Left lung (tissue), 10 donors: ENCODE measurements around the gene SOHLH2. TPM values are rescaled to one million over a fixed set of nuclear protein-coding genes. Genes with fewer than 3 reads are reported as not detected.

Experiments used
- ATAC-seq: fragments of 200-7000 bp; cut with Tn5 transposase; one replicate; pipeline ENCODE4 v1.9.1; 2020; ENCODE audit warnings: moderate library complexity
- DNase-seq, 4 donors: peaks; one replicate each; pipeline ENCODE4 v3.0.0-alpha.2; 2013 to 2020
- H3K27ac ChIP-seq, 2 donors: fragments of 200-600 bp; sonication (generic) in 1 of 2; one replicate each; pipeline versions ENCODE4 v1.5.0 to v1.8.0; 2020 to 2021
- H3K27me3 ChIP-seq, 2 donors: fragments of 200-600 bp; sonication (generic) in 1 of 2; one replicate each; pipeline versions ENCODE4 v1.5.0 to v1.8.0; 2020 to 2021
- H3K36me3 ChIP-seq, 2 donors: fragments of 200-600 bp; sonication (generic) in 1 of 2; one replicate each; pipeline versions ENCODE4 v1.5.0 to v1.8.0; 2020 to 2021
- H3K4me1 ChIP-seq, 2 donors: fragments of 200-600 bp; one replicate each; pipeline ENCODE4 v1.8.0; 2021
- H3K4me3 ChIP-seq, 2 donors: fragments of 200-600 bp; sonication (generic) in 1 of 2; one replicate each; pipeline versions ENCODE4 v1.5.0 to v1.8.0; 2020 to 2021; ENCODE audit warnings: mild to moderate bottlenecking in 1 of 2
- H3K9me3 ChIP-seq, 2 donors: fragments of 200-600 bp; sonication (generic) in 1 of 2; one replicate each; pipeline versions ENCODE4 v1.5.0 to v1.8.0; 2020 to 2021
- intact Hi-C, 2 donors: fragments of 100-400 bp; cut with DNase I; formaldehyde crosslinking; loops; one replicate each; pipeline versions ENCODE4 v1.11.2 to v1.14.2; 2022
- polyA plus RNA-seq, 6 donors: library from polyadenylated mRNA; unstranded; fragments of 120-200 nt; gene quantifications; one replicate each; pipeline ENCODE4 v1.2.1, GENCODE V29; 2013; ENCODE audit not compliant: insufficient read length in 6 of 6
- total RNA-seq, 2 donors: library from RNA; stranded (reverse); fragmentation: NEBNext Ultra II Directional; extraction: Animal tissue kit (Norgen Biotek cat#: 25700); gene quantifications; one replicate each; pipeline ENCODE4 v1.2.1, GENCODE V29; 2021
- TF ChIP-seq, protein P1 (sequence below), 2 donors: fragments of 200-600 bp; sonication (generic) in 1 of 2; IDR thresholded peaks; one replicate each; pipeline versions ENCODE4 v1.5.0 to v1.8.0; 2021; ENCODE audit warnings: antibody characterized with exemption in 2 of 2
- donor health status: DM: no; HTN: yes; CAD: no.
- donor health status: DM: no; HTN: no; CAD: no.

SOHLH2 gene
- total and polyA plus RNA-seq, 8 donors: 0.29 to 4.8 (median 2.0) TPM; not detected in 1

- no peaks in the 10 kb centered on the region for H3K4me1 ChIP-seq
- H3K9me3 ChIP-seq: peaks cover 0 to 12% of the 10 kb centered on the region in 2 donors
- TF ChIP-seq, protein P1, sequence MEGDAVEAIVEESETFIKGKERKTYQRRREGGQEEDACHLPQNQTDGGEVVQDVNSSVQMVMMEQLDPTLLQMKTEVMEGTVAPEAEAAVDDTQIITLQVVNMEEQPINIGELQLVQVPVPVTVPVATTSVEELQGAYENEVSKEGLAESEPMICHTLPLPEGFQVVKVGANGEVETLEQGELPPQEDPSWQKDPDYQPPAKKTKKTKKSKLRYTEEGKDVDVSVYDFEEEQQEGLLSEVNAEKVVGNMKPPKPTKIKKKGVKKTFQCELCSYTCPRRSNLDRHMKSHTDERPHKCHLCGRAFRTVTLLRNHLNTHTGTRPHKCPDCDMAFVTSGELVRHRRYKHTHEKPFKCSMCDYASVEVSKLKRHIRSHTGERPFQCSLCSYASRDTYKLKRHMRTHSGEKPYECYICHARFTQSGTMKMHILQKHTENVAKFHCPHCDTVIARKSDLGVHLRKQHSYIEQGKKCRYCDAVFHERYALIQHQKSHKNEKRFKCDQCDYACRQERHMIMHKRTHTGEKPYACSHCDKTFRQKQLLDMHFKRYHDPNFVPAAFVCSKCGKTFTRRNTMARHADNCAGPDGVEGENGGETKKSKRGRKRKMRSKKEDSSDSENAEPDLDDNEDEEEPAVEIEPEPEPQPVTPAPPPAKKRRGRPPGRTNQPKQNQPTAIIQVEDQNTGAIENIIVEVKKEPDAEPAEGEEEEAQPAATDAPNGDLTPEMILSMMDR (IDR thresholded peaks at IDR 0.05): no peak
- ATAC-seq (no peak), DNase-seq (no peak)
- intact Hi-C loops: no loop called here
- H3K27ac ChIP-seq: no peak overlapping the region
- no peaks in the 10 kb centered on the region for H3K36me3 ChIP-seq
- H3K4me3 ChIP-seq: no peak overlapping the region
- H3K27me3 ChIP-seq: no peaks in the 10 kb centered on the region
Observed at GRCh38 chr13:36142735-36143134, 71.6 kb downstream of the SOHLH2 start.

DNA sequence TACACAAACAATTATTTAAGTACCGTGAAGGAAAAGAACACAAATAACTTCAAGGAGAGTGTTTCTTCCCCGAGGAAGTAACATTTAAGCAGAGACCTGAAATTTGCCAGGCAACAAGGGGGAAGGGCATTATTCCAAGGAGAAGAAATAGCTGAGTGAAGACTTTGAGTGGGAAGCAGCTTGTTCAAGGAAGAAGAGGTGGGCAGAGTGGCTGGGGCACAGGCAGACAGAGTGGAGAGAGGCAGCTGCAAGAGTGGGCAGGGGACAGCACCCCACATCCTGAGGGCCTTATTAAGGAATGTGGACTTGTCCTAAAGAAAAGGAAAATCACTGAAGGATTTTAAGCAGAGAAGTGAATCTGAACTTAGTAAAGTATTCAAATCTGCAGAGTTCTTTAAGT lies 78.5 kb downstream of the SOHLH2 start:
- ATAC-seq (no peak), DNase-seq (no peak)
- no peak overlapping the region for H3K27ac ChIP-seq
- H3K9me3 ChIP-seq: no peaks in the 10 kb centered on the region
- H3K36me3 ChIP-seq: no peaks in the 10 kb centered on the region
- TF ChIP-seq, protein P1 (IDR thresholded peaks at IDR 0.05): no peak
- no peak overlapping the region for H3K4me3 ChIP-seq
- intact Hi-C loops: no loop called here
- H3K4me1 ChIP-seq: no peaks in the 10 kb centered on the region
- peaks cover 0 to 17% of the 10 kb centered on the region in 2 donors for H3K27me3 ChIP-seq

DNA sequence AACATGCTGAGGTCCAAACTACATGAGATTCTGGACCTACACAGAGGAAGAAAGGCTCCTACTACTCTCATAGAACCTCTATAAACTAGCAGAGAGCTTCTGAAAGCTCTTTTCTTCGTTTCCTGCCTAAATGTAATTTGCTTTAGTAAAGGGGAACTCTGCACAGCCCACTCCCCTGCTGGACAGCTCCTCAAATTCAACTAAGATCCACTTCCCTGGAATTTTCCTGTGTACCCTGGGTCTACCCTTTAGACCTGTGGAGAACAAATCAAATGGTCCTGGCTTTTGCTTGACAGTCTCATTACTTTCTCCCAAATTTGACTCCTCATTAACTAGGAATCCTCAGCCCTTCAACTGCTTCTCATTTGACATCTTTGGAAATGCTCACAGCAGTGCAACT lies 79.7 kb downstream of the SOHLH2 start:
- ATAC-seq (no peak), DNase-seq (no peak)
- H3K4me3 ChIP-seq: no peak overlapping the region
- TF ChIP-seq, protein P1 (IDR thresholded peaks at IDR 0.05): no peak
- peaks cover 0 to 4% of the 10 kb centered on the region in 2 donors for H3K4me1 ChIP-seq
- no peaks in the 10 kb centered on the region for H3K36me3 ChIP-seq
- no peak overlapping the region for H3K27ac ChIP-seq
- no peaks in the 10 kb centered on the region for H3K9me3 ChIP-seq
- H3K27me3 ChIP-seq: peaks cover 10 to 29% of the 10 kb centered on the region in 2 donors
- intact Hi-C loops: no loop called here

DNA sequence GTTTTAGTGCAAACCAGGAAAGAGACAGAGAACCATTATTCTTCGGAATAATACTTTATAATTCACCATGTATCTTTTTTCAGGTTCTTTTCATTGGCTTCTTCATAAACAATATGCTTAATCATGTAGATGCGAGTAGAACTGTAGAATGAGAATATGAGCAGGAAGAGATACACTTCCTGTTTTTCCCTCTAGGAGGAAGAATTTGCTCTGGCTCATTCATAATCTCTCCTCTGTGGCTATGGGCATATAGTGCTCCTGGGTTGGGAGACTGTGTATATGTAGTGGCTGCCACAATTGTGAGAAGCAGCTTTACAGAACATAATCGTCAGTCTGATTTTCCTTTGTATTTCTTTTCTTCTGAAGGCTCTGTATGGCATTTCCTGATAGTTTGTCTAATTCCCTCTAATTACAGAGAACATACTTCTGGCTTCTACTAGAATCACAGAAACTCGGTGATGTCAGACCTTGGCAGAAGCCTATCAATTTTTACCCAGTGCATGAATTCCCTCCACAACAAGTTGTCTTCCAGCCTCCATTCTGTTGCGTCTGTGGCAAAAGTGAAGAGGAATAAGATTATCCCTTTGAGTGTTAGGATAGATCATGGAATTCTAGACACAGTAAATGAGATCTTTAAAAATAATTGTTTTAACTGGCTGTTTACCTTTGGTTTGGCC lies 80.3 kb downstream of the SOHLH2 start:
- intact Hi-C loops: no loop called here
- no peak overlapping the region for H3K27ac ChIP-seq

DNA sequence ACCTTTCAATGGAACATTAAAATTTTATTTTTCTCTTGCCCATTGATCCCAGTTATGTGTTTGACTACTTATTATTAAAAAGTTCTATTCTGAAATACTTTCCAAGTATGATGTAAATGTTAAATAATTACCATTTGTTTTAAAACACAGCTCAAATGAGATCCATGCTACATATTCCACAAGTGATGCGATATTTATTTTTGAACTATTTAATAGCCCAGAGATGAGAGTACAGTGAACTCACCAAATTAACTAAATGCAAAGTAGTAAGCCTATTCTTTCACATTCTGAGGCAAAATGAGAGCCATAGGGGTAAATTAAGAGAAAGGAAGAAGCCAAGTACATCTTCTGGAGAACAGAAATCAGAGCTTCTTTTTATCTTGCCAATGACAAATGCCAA lies 82.0 kb downstream of the SOHLH2 start:
- H3K27me3 ChIP-seq: peaks cover 15 to 39% of the 10 kb centered on the region in 2 donors
- TF ChIP-seq, protein P1 (IDR thresholded peaks at IDR 0.05): no peak
- H3K4me1 ChIP-seq: peaks cover 0 to 4% of the 10 kb centered on the region in 2 donors
- no peak overlapping the region for H3K27ac ChIP-seq
- ATAC-seq: no peak
- no peak overlapping the region for H3K4me3 ChIP-seq
- intact Hi-C loops: no loop called here
- no peaks in the 10 kb centered on the region for H3K9me3 ChIP-seq
- no peaks in the 10 kb centered on the region for H3K36me3 ChIP-seq
- no peak for DNase-seq

More for the DNA sequence above, 80.3 kb downstream of the SOHLH2 start:
- Histone ChIP-seq H3K9me3 (no peaks in the 10 kb centered on the region), H3K27me3 (peaks cover 15 to 34% of the 10 kb centered on the region in 2 donors), H3K36me3 (no peaks in the 10 kb centered on the region), H3K4me1 (peaks cover 0 to 4% of the 10 kb centered on the region in 2 donors), H3K4me3 (no peak overlapping the region)
- DNase-seq (no peak), ATAC-seq (no peak)
- TF ChIP-seq, protein P1 (IDR thresholded peaks at IDR 0.05): no peak
